Measurements from ENCODE around the gene CD1E. TPM values are rescaled to one million over a fixed set of nuclear protein-coding genes. Genes with fewer than 3 reads are reported as not detected.

The CD1E gene
- total RNA-seq, 4 donors from 2014 or later, result not detected

GRCh38 chr1:158330391-158331105 lies 23.1 kb upstream of the CD1E start:
- intact Hi-C loops (cut with DNase I; ENCODE audit: low total_unique reads), result no loop called here
- ATAC-seq, result no peak
- Histone ChIP-seq H3K9me3 (no peaks in the 10 kb centered on the region), H3K4me3 (no peak overlapping the region), H3K36me3 (no peaks in the 10 kb centered on the region), H3K4me1 (no peaks in the 10 kb centered on the region), H3K27ac (no peak overlapping the region), H3K27me3 (no peaks in the 10 kb centered on the region)
- no peak for DNase-seq
- in situ Hi-C loops (cut with MboI; ENCODE audit: low sequenced_read_pairs in 4 of 4), result no loop called here
- no peak for TF ChIP-seq POLR2A (IDR thresholded peaks at IDR 0.05)
- TF ChIP-seq, protein P1, sequence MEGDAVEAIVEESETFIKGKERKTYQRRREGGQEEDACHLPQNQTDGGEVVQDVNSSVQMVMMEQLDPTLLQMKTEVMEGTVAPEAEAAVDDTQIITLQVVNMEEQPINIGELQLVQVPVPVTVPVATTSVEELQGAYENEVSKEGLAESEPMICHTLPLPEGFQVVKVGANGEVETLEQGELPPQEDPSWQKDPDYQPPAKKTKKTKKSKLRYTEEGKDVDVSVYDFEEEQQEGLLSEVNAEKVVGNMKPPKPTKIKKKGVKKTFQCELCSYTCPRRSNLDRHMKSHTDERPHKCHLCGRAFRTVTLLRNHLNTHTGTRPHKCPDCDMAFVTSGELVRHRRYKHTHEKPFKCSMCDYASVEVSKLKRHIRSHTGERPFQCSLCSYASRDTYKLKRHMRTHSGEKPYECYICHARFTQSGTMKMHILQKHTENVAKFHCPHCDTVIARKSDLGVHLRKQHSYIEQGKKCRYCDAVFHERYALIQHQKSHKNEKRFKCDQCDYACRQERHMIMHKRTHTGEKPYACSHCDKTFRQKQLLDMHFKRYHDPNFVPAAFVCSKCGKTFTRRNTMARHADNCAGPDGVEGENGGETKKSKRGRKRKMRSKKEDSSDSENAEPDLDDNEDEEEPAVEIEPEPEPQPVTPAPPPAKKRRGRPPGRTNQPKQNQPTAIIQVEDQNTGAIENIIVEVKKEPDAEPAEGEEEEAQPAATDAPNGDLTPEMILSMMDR (IDR thresholded peaks at IDR 0.05 in 4 of 5, conservative IDR thresholded peaks at IDR 0.05 in 1 of 5), result no peak

DNA sequence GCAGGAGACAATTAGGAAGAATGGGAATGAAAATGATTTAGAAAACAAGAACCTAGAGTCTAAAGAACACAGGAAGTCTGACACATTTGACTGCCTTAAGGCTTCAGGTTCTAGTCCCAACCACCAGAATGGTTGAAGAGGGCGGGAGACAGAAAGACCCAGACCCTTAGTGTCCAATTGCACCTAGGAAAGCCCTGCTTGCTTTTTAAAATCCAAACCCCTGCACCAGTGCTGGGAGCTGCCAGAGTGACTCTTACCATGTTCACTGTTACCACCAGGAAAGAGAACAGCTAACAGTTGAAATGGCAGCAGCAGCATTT lies 22.6 kb upstream of the CD1E start:
- no peaks in the 10 kb centered on the region for H3K36me3 ChIP-seq
- DNase-seq (no peak), ATAC-seq (no peak)
- no peaks in the 10 kb centered on the region for H3K4me1 ChIP-seq
- H3K9me3 ChIP-seq, result no peaks in the 10 kb centered on the region
- H3K27ac ChIP-seq, result no peak overlapping the region
- no peak overlapping the region for H3K4me3 ChIP-seq
- in situ Hi-C loops (cut with MboI; ENCODE audit: low sequenced_read_pairs in 4 of 4) (no loop called here), intact Hi-C loops (cut with DNase I; ENCODE audit: low total_unique reads) (no loop called here)
- no peaks in the 10 kb centered on the region for H3K27me3 ChIP-seq
- no peak for TF ChIP-seq POLR2A (IDR thresholded peaks at IDR 0.05)
- TF ChIP-seq, protein P1 (IDR thresholded peaks at IDR 0.05 in 4 of 5, conservative IDR thresholded peaks at IDR 0.05 in 1 of 5), result no peak

GRCh38 chr1:158331481-158332150 lies 22.1 kb upstream of the CD1E start, which contains the start of gene CD1B:
CD1B (minus strand) TSS chr1:158331531; CDS start chr1:158331423, 108 bp downstream.
- intact Hi-C loops (cut with DNase I; ENCODE audit: low total_unique reads), result no loop called here
- no peaks in the 10 kb centered on the region for H3K4me1 ChIP-seq
- TF ChIP-seq, protein P1 (IDR thresholded peaks at IDR 0.05 in 4 of 5, conservative IDR thresholded peaks at IDR 0.05 in 1 of 5), result no peak
- no peak for TF ChIP-seq POLR2A (IDR thresholded peaks at IDR 0.05)
- no peak within 1 kb of the TSS for H3K27ac ChIP-seq
- no peaks in the 10 kb centered on the region for H3K27me3 ChIP-seq
- DNase-seq, result no peak
- no peaks in the 10 kb centered on the region for H3K9me3 ChIP-seq
- in situ Hi-C loops (cut with MboI; ENCODE audit: low sequenced_read_pairs in 4 of 4), result no loop called here
- H3K4me3 ChIP-seq, result no peak within 1 kb of the TSS
- H3K36me3 ChIP-seq, result no peaks in the 10 kb centered on the region
- no peak for ATAC-seq

- Histone ChIP-seq H3K4me1 (no peaks in the 10 kb centered on the region), H3K27me3 (no peaks in the 10 kb centered on the region), H3K9me3 (no peaks in the 10 kb centered on the region), H3K27ac (no peak overlapping the region), H3K36me3 (no peaks in the 10 kb centered on the region), H3K4me3 (no peak overlapping the region)
- intact Hi-C loops (cut with DNase I; ENCODE audit: low total_unique reads), result no loop called here
- in situ Hi-C loops (cut with MboI; ENCODE audit: low sequenced_read_pairs in 4 of 4), result no loop called here
- no peak for DNase-seq
- no peak for ATAC-seq
- TF ChIP-seq, protein P1 (IDR thresholded peaks at IDR 0.05 in 4 of 5, conservative IDR thresholded peaks at IDR 0.05 in 1 of 5), result no peak
- no peak for TF ChIP-seq POLR2A (IDR thresholded peaks at IDR 0.05)
Observed at GRCh38 chr1:158333405-158334155, 20.1 kb upstream of the CD1E start.

All from gastrocnemius medialis (tissue), 4 donors.